Loucy (cell line): ENCODE results near the gene TTC7B.

Experiments
- H2AFZ ChIP-seq: fragments of 200-600 bp; sonication (generic); 2 replicates; pipeline ENCODE4 v1.6.0; 2016; ENCODE audit warnings: antibody characterized with exemption, mild to moderate bottlenecking, low read length, moderate library complexity
- H3F3A ChIP-seq: fragments of 200-600 bp; 2 replicates; pipeline ENCODE4 v1.6.0; 2016; ENCODE audit warnings: antibody characterized with exemption, low read depth, mild to moderate bottlenecking
- H3K27me3 ChIP-seq: fragments of 200-600 bp; sonication (generic); 2 replicates; pipeline ENCODE4 v1.6.1; 2014; ENCODE audit warnings: low read length, mild to moderate bottlenecking; ENCODE audit not compliant: insufficient read depth, poor library complexity, severe bottlenecking
- H3K36me3 ChIP-seq: fragments of 200-600 bp; sonication (generic); 2 replicates; pipeline ENCODE4 v1.6.1; 2016; ENCODE audit warnings: low read length; ENCODE audit not compliant: insufficient read depth
- H3K4me1 ChIP-seq: fragments of 200-600 bp; sonication (generic); 2 replicates; pipeline ENCODE4 v1.5.1; 2014; ENCODE audit warnings: low read length, mild to moderate bottlenecking; ENCODE audit not compliant: insufficient read depth, poor library complexity, severe bottlenecking
- H3K4me2 ChIP-seq: fragments of 200-600 bp; sonication (generic); 2 replicates; pipeline ENCODE4 v1.6.0; 2014; ENCODE audit warnings: antibody characterized with exemption, low read length, low read depth, mild to moderate bottlenecking; ENCODE audit not compliant: poor library complexity, severe bottlenecking
- H3K4me3 ChIP-seq: fragments of 200-600 bp; sonication (generic); 2 replicates; pipeline ENCODE4 v1.5.1; 2014; ENCODE audit warnings: low read length, mild to moderate bottlenecking, mixed read lengths; ENCODE audit not compliant: poor library complexity, severe bottlenecking
- H3K79me2 ChIP-seq: fragments of 200-600 bp; sonication (generic); 2 replicates; pipeline ENCODE4 v1.6.1; 2014; ENCODE audit warnings: low read length; ENCODE audit not compliant: insufficient read depth
- H3K9ac ChIP-seq: fragments of 200-600 bp; sonication (generic); 2 replicates; pipeline ENCODE4 v1.6.0; 2014; ENCODE audit warnings: mild to moderate bottlenecking, low read depth, low read length, moderate library complexity; ENCODE audit not compliant: poor library complexity, severe bottlenecking
- H3K9me2 ChIP-seq: fragments of 200-600 bp; sonication (generic); replicated peaks from 2 replicates; pipeline ENCODE4 v1.6.1; 2016; ENCODE audit warnings: low read depth, low read length, mixed read lengths
- H3K9me3 ChIP-seq: fragments of 200-600 bp; sonication (generic); 2 replicates; pipeline ENCODE4 v1.6.1; 2014; ENCODE audit warnings: mild to moderate bottlenecking, antibody characterized with exemption, low read length, low read depth; ENCODE audit not compliant: insufficient read depth
- H4K20me1 ChIP-seq: fragments of 200-600 bp; sonication (generic); 2 replicates; pipeline ENCODE4 v1.6.0; 2014; ENCODE audit warnings: antibody characterized with exemption, low read length, mild to moderate bottlenecking; ENCODE audit not compliant: insufficient read depth, poor library complexity, severe bottlenecking
- CTCF ChIP-seq: fragments of 200-600 bp; sonication (generic); conservative IDR thresholded peaks from 2 replicates; pipeline ENCODE4 v1.5.1; 2014; ENCODE audit warnings: mild to moderate bottlenecking, antibody characterized with exemption, low read length
- EZH2phosphoT487 ChIP-seq: fragments of 200-600 bp; IDR thresholded peaks from 2 replicates; pipeline ENCODE4 v1.6.1; 2018; ENCODE audit warnings: antibody characterized with exemption, mild to moderate bottlenecking, moderate library complexity, borderline replicate concordance

TTC7B gene

GRCh38 chr14:90703841-90704737 is 112.1 kb downstream of the TTC7B start:
- H3K4me2 ChIP-seq, result no peak overlapping the region
- no peak overlapping the region for H2AFZ ChIP-seq
- no peak overlapping the region for H3K4me3 ChIP-seq
- no peaks in the 10 kb centered on the region for H3K4me1 ChIP-seq
- H3K79me2 ChIP-seq, result no peaks in the 10 kb centered on the region
- H3K9me3 ChIP-seq, result no peaks in the 10 kb centered on the region
- H3K9me2 ChIP-seq, result no peaks in the 10 kb centered on the region
- no peaks in the 10 kb centered on the region for H3F3A ChIP-seq
- no peaks in the 10 kb centered on the region for H3K36me3 ChIP-seq
- no peak overlapping the region for H3K9ac ChIP-seq
- no peak for TF ChIP-seq EZH2phosphoT487
- TF ChIP-seq CTCF, result no peak
- H4K20me1 ChIP-seq, result no peaks in the 10 kb centered on the region
- no peaks in the 10 kb centered on the region for H3K27me3 ChIP-seq

GRCh38 chr14:90700933-90701776 is 115.1 kb downstream of the TTC7B start:
- Histone ChIP-seq H3K9ac (no peak overlapping the region), H2AFZ (no peak overlapping the region), H3K27me3 (no peaks in the 10 kb centered on the region), H3K9me3 (no peaks in the 10 kb centered on the region), H3K4me1 (no peaks in the 10 kb centered on the region), H3K36me3 (no peaks in the 10 kb centered on the region), H3K79me2 (no peaks in the 10 kb centered on the region), H3K4me3 (no peak overlapping the region), H3K9me2 (no peaks in the 10 kb centered on the region), H3K4me2 (no peak overlapping the region), H4K20me1 (no peaks in the 10 kb centered on the region), H3F3A (no peaks in the 10 kb centered on the region)
- TF ChIP-seq CTCF (no peak), EZH2phosphoT487 (no peak)

- H3K79me2 ChIP-seq, result no peaks in the 10 kb centered on the region
- H4K20me1 ChIP-seq, result no peaks in the 10 kb centered on the region
- no peaks in the 10 kb centered on the region for H3K27me3 ChIP-seq
- TF ChIP-seq EZH2phosphoT487 (no peak), CTCF (no peak)
- no peaks in the 10 kb centered on the region for H3K36me3 ChIP-seq
- H3F3A ChIP-seq, result no peaks in the 10 kb centered on the region
- no peak overlapping the region for H3K4me3 ChIP-seq
- H2AFZ ChIP-seq, result no peak overlapping the region
- no peak overlapping the region for H3K4me2 ChIP-seq
- H3K9me3 ChIP-seq, result no peaks in the 10 kb centered on the region
- H3K9me2 ChIP-seq, result no peaks in the 10 kb centered on the region
- H3K4me1 ChIP-seq, result no peaks in the 10 kb centered on the region
- no peak overlapping the region for H3K9ac ChIP-seq
Observed at GRCh38 chr14:90699016-90699415, 117.2 kb downstream of the TTC7B start.
